GM19452 (cell line): ENCODE data around the gene PNPLA7.

Experiments
- ATAC-seq: cut with Tn5 transposase; IDR thresholded peaks from one replicate; pipeline ENCODE4 v1.9.1; 2021; ENCODE audit not compliant: unreplicated experiment

PNPLA7 gene

DNA sequence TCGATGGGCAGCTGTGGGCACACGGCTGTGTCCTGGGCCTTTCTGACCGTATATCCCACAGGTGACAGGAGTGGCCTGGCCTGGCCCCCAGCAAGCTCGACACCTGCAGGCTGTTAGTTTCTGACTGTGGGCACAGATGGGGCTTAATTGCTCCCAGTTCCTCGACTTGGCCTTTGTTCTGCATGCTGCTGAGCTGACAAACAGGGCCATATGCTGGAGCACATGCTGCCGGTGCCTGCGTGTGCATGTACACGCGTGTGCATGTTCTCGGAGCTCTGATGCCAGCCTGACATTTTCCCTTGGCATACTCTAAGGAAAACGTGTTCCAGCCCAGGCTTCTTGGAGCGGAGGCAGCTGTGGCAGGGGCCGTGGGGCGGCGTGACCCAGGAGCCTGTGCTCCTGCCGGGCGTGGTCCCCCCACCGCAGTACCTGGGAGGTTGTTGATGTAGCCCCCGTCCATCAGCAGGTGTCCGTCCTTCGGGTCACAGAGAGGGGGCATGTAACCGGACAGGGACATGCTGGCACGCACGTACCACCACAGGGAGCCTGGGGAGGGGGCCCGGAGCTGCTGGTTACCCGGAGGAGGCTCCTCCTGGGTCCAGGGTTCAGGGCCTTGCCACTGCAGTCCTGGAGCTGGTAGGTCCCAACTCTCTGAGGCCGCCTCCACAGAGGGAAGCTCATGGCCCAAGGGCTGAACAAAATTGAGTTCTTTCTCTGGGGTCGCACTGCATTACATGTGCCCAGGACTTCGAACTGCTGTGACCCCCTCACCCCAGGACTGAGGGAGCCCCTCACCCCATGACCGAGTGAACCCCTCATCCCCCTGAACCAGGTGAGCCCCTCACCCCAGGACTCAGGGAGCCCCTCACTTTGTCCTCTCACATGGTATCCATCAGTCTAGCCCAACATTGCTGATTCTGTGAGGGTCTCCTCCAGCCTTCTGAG, 86.9 kb downstream of the PNPLA7 start:
- ATAC-seq, result no peak

- ATAC-seq, result no peak
These were observed 87.7 kb downstream of the PNPLA7 start for GRCh38 chr9:137462396-137462985.

DNA sequence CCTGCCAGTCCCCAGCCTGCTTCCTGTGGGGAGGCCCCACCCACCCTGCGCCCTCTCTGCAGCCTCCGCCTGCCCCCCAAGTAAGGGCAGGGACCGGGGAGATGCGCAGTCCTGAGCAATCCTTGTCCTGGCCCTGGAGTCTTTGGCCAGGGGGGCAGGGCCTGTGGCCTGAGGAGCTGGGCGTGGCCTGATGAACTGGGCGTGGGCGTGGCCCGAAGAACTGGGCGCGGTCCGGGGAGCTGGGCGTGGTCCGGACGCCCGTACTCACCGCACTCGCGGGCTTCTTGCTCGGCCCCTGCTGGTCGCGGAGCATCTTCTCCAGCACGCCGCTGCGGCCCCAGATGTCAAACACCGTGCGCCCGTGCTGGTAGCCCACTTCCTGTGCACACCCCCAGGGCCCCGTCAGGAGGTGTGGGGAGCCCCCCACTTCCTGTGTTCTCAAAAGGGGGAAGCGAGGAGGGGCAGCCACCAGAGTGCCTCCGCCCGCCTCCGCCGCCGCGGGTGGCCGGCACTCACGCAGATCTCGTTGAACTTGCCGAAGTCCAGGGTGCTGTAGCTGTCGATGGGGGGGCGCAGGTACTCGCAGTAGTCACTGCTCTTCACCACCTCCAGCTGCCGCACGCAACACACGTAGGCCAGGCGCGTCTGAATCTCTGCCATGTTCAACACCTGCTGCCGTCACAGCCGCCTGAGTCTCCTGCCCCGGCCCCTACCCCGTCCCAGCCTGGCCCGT, 88.4 kb downstream of the PNPLA7 start:
- no peak for ATAC-seq

DNA sequence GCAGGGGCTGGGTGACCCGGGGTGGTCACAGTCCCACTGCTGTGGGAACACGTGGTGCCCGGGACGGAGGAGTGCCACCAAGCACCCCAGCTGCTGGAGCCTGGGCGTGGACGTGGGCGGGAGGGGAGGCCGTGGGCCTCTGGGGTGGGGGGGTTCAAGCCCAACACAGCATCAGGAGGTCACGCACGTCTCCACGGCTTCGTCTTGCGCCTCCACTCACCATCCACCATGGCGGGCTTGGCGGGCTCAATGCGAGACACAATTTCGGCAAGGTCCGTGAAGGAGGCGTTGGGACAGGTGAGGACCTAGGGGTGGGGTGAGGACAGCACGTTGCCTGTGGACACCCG, 88.9 kb downstream of the PNPLA7 start:
- no peak for ATAC-seq

- no peak for ATAC-seq
These were observed 89.6 kb downstream of the PNPLA7 start for GRCh38 chr9:137460363-137461315.

GRCh38 chr9:137459601-137460362, 90.4 kb downstream of the PNPLA7 start:
- ATAC-seq, result no peak

DNA sequence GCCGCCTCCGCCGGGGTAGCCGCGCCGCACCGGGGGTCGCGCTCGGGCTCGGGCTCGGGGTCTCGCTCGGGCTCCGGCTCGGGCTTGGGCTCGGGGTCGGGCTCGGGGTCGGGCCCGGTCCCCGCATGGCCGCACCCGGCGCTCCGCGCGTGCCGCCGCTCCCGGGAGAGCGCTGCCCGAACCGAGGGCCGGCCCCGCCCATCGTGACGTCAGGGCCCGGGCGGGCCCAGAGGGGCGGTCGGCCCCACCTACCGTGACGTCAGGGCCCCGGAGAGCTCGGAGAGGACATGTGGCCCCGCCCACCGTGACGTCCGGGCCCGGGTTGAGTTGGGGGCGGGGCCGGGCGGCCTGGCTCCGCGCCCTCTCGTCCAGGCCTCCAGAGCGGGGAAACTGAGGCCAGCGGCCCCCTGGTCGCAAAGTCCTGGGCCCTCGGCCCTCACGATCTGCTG, 91.0 kb downstream of the PNPLA7 start, which contains the start of gene NSMF:
Gene NSMF (minus strand): TSS at position 183 of the 449 bp plus-strand sequence. CDS start 232 bp downstream, outside the sequence.
- peak; percentile 77 for ATAC-seq

DNA sequence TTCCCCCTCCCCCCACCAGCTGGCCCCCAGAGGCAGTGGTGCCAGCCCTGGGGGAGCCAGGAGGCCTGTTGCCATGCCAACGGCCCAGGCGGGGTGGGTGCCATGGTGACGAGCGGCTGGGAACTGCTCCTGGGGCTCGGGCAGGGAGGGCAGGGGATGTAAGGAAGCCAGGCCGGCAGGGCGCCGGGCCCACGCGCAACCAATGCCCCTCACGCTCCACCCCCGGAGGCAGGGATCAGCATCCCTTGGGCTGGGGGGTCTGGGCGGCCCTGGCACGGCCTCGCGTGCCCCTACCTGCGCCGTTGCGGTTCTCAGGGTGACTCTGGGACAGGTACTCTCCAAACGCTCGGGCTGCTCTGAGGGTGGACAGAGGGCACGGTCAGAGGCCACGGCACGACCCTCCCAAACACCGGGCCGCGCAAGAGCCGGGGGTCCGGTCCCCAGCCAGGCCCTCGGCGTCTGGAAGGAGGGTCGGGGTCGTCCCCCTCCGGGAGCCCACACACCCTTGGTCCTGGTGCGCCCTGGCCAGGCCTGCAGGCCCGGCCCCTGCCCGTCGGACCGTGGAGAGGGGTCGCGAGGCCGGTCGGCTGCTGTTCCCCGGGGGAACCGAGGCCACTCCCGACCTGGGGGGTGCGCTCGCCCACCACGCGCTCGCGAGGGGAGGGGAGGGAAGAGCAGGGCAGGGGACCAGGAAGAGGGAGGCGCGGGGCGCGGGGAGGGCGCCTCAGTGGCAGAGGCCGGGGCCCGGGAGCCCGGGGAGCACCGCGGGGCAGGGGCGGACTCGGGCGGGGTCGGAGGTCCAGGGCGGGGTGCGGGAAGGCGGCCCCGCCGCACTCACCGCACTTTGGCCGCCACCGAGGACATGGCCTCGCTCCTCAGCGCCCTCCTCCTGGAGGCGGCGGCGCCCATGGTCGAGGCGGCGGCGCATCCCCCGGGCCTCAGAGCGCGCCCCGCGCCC, 91.7 kb downstream of the PNPLA7 start:
- peak; percentile 25 for ATAC-seq

GRCh38 chr9:137457406-137458193, 92.6 kb downstream of the PNPLA7 start:
- ATAC-seq, result no peak

- ATAC-seq, result no peak
These were observed 93.3 kb downstream of the PNPLA7 start for GRCh38 chr9:137456864-137457405.

- ATAC-seq, result no peak
These were observed 93.9 kb downstream of the PNPLA7 start for GRCh38 chr9:137456061-137456863.

- ATAC-seq, result no peak
These were observed 94.7 kb downstream of the PNPLA7 start for GRCh38 chr9:137455359-137455991.

- ATAC-seq, result no peak
These were observed 95.4 kb downstream of the PNPLA7 start for GRCh38 chr9:137454597-137455358.

DNA sequence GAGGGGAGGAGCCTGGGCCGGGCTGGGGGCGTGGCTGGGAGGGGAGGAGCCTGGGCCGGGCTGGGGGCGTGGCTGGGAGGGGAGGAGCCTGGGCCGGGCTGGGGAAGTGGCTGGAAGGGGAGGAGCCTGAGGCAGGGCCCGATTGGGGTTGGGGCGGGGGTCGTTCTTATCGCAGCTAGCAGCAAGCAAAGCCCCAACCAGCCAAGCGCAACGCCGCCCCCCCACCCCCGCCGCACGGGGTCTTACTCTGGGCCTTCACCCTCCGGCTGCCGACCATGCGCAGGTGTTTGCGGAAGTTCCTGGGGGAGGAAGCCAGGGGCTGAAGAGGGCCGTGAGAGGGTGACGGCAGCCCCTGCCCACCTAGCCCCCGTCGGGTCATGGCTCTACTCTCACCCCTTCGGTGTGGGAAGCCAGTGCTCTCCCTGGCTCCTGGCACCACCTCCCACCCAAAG, 96.0 kb downstream of the PNPLA7 start:
- ATAC-seq, result no peak

GRCh38 chr9:137453643-137454081, 96.5 kb downstream of the PNPLA7 start:
- no peak for ATAC-seq
